PC-9 (cell line): ENCODE results near the gene PDE10A. TPM values are rescaled to one million over a fixed set of nuclear protein-coding genes. Genes with fewer than 3 reads are reported as not detected.

ENCODE experiments used
- BruUV-seq: library from RNA; stranded (reverse); fragments of 400-500 nt; replicated peaks from 2 replicates; lab custom pipeline; 2021; lab: Mats Ljungman, UMichigan
- CTCF ChIA-PET: fragments of 300-600 bp; sonication (Branson Sonifier 250); formaldehyde crosslinking; loops from one replicate; lab custom pipeline; 2022; ENCODE audit warnings: antibody characterized with exemption; lab: Charles Lee
- POLR2A ChIA-PET: fragments of 300-600 bp; sonication (Branson Sonifier 250); formaldehyde crosslinking; loops from one replicate; lab custom pipeline; 2022; ENCODE audit warnings: antibody characterized with exemption; ENCODE audit not compliant: unreplicated experiment; lab: Charles Lee
- DNase-seq, 2 experiments: peaks; one replicate each; pipeline versions ENCODE4 v3.0.0 to v3.0.0-alpha.2; 2015 to 2022; ENCODE audit warnings: mixed read lengths in 1 of 2
- H2AFZ ChIP-seq: fragments of 200-600 bp; sonication (generic); 2 replicates; pipeline ENCODE4 v1.8.1; 2017; ENCODE audit warnings: antibody characterized with exemption
- H3F3A ChIP-seq: fragments of 200-600 bp; sonication (generic); 2 replicates; pipeline ENCODE4 v1.8.1; 2017; ENCODE audit warnings: antibody characterized with exemption, mild to moderate bottlenecking, low read depth; ENCODE audit not compliant: insufficient read depth
- H3K27ac ChIP-seq: fragments of 200-600 bp; sonication (generic); 2 replicates; pipeline ENCODE4 v1.6.1; 2016; ENCODE audit warnings: mixed run types
- H3K27me3 ChIP-seq: fragments of 200-600 bp; sonication (generic); 2 replicates; pipeline ENCODE4 v1.6.1; 2016; ENCODE audit warnings: low read depth, mixed run types; ENCODE audit not compliant: insufficient read depth
- H3K36me3 ChIP-seq: fragments of 200-600 bp; sonication (generic); 2 replicates; pipeline ENCODE4 v1.6.1; 2016; ENCODE audit warnings: low read depth, mixed run types
- H3K4me1 ChIP-seq: fragments of 200-600 bp; sonication (generic); replicated peaks from 2 replicates; pipeline ENCODE4 v1.6.1; 2016; ENCODE audit warnings: mixed run types; ENCODE audit not compliant: insufficient read depth
- H3K4me2 ChIP-seq: fragments of 200-600 bp; sonication (generic); 2 replicates; pipeline ENCODE4 v1.6.1; 2017; ENCODE audit warnings: mixed run types
- H3K4me3 ChIP-seq: fragments of 200-600 bp; sonication (generic); 2 replicates; pipeline ENCODE4 v1.6.1; 2016; ENCODE audit warnings: mixed run types
- H3K79me2 ChIP-seq: fragments of 200-600 bp; sonication (generic); 2 replicates; pipeline ENCODE4 v1.6.1; 2017; ENCODE audit warnings: low read depth, mixed run types
- H3K9me2 ChIP-seq: fragments of 200-600 bp; sonication (generic); 2 replicates; pipeline ENCODE4 v1.8.1; 2017; ENCODE audit warnings: mild to moderate bottlenecking; ENCODE audit not compliant: insufficient read depth
- H3K9me3 ChIP-seq: fragments of 200-600 bp; sonication (generic); 2 replicates; pipeline ENCODE4 v1.8.1; 2016; ENCODE audit warnings: low read depth; ENCODE audit not compliant: insufficient read depth
- H4K20me1 ChIP-seq: fragments of 200-600 bp; sonication (generic); 2 replicates; pipeline ENCODE4 v1.8.1; 2017; ENCODE audit not compliant: insufficient read depth
- EZH2 ChIP-seq: fragments of 200-600 bp; sonication (generic); IDR thresholded peaks from 2 replicates; pipeline ENCODE4 v1.8.0; 2017; ENCODE audit warnings: antibody characterized with exemption, low read depth
- intact Hi-C: fragments of 100-400 bp; cut with micrococcal nuclease; formaldehyde crosslinking; loops from one replicate; pipeline ENCODE4 v1.10.0; 2022; ENCODE audit not compliant: unreplicated experiment
- total RNA-seq: library from RNA; stranded (reverse); gene quantifications from 2 replicates; pipeline ENCODE4 v1.2.3, GENCODE V29; 2021
- TF ChIP-seq, protein P1 (sequence below): fragments of 200-600 bp; sonication (generic); conservative IDR thresholded peaks from 2 replicates; pipeline ENCODE4 v1.6.1; 2017; ENCODE audit warnings: mixed run types, antibody characterized with exemption, mild to moderate bottlenecking, moderate library complexity

Gene PDE10A
- total RNA-seq, 1 experiment from 2014 or later = not detected

DNA sequence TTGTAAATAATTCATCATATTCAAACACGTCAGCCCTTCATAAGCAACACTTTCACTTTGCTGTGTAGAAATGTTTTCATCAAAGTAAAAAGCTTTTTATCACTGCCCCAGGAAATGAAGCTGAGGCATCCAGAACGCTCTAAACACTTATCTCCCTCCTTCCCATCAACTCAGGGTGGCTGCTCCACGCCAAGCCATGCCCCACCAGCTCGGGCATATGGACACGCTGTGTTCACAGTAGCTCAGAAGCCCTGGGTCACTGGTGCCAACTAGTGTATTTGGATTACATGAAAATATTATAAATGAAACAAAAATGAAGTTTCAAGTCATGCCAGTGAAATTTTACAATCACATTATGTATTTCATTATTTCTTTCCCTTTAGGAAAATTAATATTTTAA, 10.3 kb downstream of the PDE10A start:
- no peaks in the 10 kb centered on the region for H3K9me2 ChIP-seq
- H3K79me2 ChIP-seq = no peaks in the 10 kb centered on the region
- H4K20me1 ChIP-seq = no peaks in the 10 kb centered on the region
- ChIA-PET POLR2A (no interaction called here), CTCF (no interaction called here)
- DNase-seq = no peak
- H3K9me3 ChIP-seq = no peaks in the 10 kb centered on the region
- H3K27me3 ChIP-seq = peaks cover 73% of the 10 kb centered on the region
- H2AFZ ChIP-seq = no peak overlapping the region
- no peaks in the 10 kb centered on the region for H3K36me3 ChIP-seq
- no peak overlapping the region for H3K4me3 ChIP-seq
- no peaks in the 10 kb centered on the region for H3F3A ChIP-seq
- no peaks in the 10 kb centered on the region for H3K4me1 ChIP-seq
- H3K4me2 ChIP-seq = 0 out of 2 replicates have a peak overlapping the region, but pooled peaks have one; percentile 18
- intact Hi-C loops = no loop called here
- TF ChIP-seq EZH2 = no peak
- TF ChIP-seq, protein P1, sequence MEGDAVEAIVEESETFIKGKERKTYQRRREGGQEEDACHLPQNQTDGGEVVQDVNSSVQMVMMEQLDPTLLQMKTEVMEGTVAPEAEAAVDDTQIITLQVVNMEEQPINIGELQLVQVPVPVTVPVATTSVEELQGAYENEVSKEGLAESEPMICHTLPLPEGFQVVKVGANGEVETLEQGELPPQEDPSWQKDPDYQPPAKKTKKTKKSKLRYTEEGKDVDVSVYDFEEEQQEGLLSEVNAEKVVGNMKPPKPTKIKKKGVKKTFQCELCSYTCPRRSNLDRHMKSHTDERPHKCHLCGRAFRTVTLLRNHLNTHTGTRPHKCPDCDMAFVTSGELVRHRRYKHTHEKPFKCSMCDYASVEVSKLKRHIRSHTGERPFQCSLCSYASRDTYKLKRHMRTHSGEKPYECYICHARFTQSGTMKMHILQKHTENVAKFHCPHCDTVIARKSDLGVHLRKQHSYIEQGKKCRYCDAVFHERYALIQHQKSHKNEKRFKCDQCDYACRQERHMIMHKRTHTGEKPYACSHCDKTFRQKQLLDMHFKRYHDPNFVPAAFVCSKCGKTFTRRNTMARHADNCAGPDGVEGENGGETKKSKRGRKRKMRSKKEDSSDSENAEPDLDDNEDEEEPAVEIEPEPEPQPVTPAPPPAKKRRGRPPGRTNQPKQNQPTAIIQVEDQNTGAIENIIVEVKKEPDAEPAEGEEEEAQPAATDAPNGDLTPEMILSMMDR = no peak
- H3K27ac ChIP-seq = no peak overlapping the region
- BruUV-seq = no TSS peak

DNA sequence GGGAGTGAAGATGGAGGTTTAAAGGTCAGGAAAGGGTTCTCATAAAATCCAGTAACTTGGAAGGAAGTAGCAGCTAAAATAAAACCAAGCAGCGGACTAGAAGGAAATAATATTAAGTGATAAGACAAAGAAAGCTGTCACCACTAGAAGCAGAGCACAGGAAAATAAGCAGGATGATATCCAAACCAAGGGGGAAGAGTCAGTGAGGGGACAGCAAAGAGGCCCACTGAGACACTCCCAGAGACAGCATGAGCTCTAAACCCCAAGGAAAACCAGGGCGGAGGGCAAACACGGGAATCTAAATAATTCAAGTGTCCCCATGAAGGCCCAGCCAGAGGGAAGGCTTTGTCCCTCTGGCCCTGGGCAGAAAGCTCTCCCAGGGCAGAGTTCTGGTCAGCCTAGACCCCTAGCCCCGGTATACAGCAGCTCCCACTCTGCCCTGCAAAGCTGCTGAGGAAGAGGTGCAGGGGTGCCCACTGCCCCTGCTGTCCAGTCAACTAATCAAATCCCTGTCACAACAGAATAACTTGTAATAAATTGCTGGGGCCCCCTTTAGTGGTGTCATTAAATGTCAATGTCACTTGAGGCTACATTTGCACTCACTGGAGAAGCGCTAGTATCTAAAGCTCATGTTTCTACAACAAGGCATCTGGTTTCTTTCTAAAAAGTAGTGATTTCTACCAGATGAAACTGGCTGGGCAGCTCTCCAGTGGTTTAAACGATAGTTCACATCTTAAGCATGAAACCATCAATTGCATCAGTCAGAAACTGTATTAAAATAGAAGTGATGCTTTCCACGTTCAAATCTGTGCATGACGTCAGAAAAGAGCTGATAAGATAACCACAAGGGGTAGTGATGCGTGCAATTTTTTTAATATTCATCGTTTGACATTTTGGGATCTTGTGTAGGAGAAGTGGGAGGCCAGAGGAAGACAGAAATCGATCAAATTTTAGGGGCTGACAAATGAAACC, 13.6 kb downstream of the PDE10A start:
- Histone ChIP-seq H3K27ac (no peak overlapping the region), H3K27me3 (peaks cover 59% of the 10 kb centered on the region), H3F3A (no peaks in the 10 kb centered on the region), H3K9me3 (no peaks in the 10 kb centered on the region), H4K20me1 (no peaks in the 10 kb centered on the region), H3K4me3 (no peak overlapping the region), H3K4me1 (no peaks in the 10 kb centered on the region), H2AFZ (no peak overlapping the region), H3K9me2 (no peaks in the 10 kb centered on the region), H3K36me3 (no peaks in the 10 kb centered on the region), H3K79me2 (no peaks in the 10 kb centered on the region), H3K4me2 (no peak overlapping the region)
- BruUV-seq = no TSS peak
- ChIA-PET CTCF (no interaction called here), POLR2A (no interaction called here)
- TF ChIP-seq, protein P1 = no peak
- no peak for TF ChIP-seq EZH2
- intact Hi-C loops = no loop called here
- DNase-seq = no peak

DNA sequence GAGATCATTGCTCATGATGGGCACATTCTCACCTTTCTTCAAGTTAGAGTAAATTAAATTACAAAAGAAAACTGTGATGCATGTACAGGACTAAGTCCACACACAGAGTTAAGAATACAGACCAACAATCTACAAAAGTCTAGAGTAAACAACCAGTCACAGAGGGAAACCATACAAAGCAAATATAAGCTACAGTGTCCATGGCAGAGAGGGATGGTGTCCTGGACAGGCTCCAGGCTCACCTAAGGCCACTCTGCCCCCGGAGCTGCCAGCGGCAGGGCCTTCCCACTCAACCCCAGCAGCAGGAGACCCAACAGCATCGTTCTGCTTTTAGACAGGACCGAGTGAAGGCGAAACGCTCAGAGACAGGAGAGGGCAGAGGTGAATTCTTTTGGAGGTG, 16.0 kb downstream of the PDE10A start:
- Histone ChIP-seq H3K4me2 (no peak overlapping the region), H3K27me3 (peaks cover 46% of the 10 kb centered on the region), H3F3A (no peaks in the 10 kb centered on the region), H3K9me2 (no peaks in the 10 kb centered on the region), H3K9me3 (no peaks in the 10 kb centered on the region), H3K36me3 (no peaks in the 10 kb centered on the region), H3K27ac (no peak overlapping the region), H4K20me1 (no peaks in the 10 kb centered on the region), H3K79me2 (no peaks in the 10 kb centered on the region), H2AFZ (no peak overlapping the region), H3K4me1 (no peaks in the 10 kb centered on the region), H3K4me3 (no peak overlapping the region)
- intact Hi-C loops = no loop called here
- no peak for DNase-seq
- ChIA-PET CTCF (no interaction called here), POLR2A (no interaction called here)
- TF ChIP-seq, protein P1 = no peak
- TF ChIP-seq EZH2 = no peak
- BruUV-seq = no TSS peak
